Suprapubic skin (tissue), 4 donors: Measurements from ENCODE around the gene RTP3.

Experiments used
- EP300 ChIP-seq: sonication (generic); formaldehyde crosslinking; IDR thresholded peaks from one replicate; pipeline ENCODE4 v1.6.1; 2017; ENCODE audit warnings: antibody characterized with exemption
- POLR2A ChIP-seq, 2 donors: fragments of 450-650 bp; IDR thresholded peaks; one replicate each; pipeline ENCODE4 v1.6.1; 2017; ENCODE audit warnings: antibody characterized with exemption in 2 of 2, mild to moderate bottlenecking in 2 of 2, moderate library complexity in 2 of 2
- POLR2AphosphoS5 ChIP-seq, 3 donors: sonication (generic); formaldehyde crosslinking; IDR thresholded peaks; one replicate each; pipeline ENCODE4 v1.6.1; 2017; ENCODE audit warnings: antibody characterized with exemption in 3 of 3
- TF ChIP-seq, protein P1 (sequence below), 2 donors: fragments of 200-600 bp in 1 of 2; fragments of 450-650 bp in 1 of 2; sonication (generic) in 1 of 2; IDR thresholded peaks; one replicate each; pipeline ENCODE4 v1.5.1; 2016 to 2019; ENCODE audit warnings: antibody characterized with exemption in 2 of 2, mild to moderate bottlenecking in 1 of 2, moderate library complexity in 1 of 2

DNA sequence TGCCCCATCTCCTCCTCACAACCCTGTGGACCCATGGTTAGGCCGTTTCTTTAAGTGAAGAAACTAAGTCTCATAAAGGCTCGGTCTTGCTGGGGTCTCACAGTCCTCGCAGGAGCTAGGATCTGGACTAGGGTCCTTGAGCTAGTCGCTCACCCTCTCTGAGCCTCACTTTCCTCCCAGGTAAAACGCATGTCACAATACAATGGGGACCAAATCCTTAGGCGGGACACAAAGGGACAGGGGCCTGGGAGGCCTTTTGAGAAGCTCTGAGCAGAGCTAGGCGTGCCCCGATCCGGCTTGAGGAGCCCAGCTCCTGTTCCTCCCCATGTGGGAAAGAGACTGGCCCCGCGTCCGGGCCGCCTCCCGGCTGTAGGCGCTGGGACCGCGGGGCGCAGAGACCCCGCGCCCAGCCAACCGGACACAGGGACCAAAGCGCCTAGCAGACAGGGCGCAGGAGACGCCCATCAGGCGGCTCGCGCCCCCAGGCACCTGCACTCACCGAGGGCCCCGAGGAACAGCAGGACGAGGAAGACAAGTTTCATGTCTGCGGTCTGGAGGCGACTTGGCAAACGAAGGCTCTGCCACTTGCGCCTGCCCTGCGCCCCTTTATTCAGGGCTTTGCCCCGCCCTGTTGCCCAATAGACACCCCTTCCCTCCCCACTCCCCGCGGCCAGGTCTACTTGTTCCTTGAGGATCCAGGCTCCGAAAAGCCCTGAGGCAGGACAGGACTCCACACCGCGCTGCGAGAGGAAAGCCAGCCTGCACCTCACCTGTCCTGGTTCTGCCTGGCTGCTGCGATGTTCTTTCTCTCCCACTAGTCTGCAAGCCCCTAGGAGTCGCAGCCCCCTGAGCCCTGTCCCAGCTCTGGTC, 33.2 kb upstream of the RTP3 start, which contains the start of gene LTF:
- TF ChIP-seq, protein P1, sequence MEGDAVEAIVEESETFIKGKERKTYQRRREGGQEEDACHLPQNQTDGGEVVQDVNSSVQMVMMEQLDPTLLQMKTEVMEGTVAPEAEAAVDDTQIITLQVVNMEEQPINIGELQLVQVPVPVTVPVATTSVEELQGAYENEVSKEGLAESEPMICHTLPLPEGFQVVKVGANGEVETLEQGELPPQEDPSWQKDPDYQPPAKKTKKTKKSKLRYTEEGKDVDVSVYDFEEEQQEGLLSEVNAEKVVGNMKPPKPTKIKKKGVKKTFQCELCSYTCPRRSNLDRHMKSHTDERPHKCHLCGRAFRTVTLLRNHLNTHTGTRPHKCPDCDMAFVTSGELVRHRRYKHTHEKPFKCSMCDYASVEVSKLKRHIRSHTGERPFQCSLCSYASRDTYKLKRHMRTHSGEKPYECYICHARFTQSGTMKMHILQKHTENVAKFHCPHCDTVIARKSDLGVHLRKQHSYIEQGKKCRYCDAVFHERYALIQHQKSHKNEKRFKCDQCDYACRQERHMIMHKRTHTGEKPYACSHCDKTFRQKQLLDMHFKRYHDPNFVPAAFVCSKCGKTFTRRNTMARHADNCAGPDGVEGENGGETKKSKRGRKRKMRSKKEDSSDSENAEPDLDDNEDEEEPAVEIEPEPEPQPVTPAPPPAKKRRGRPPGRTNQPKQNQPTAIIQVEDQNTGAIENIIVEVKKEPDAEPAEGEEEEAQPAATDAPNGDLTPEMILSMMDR (IDR thresholded peaks at IDR 0.05), result no peak
- no peak for TF ChIP-seq POLR2A (IDR thresholded peaks at IDR 0.05)
- TF ChIP-seq POLR2AphosphoS5 (IDR thresholded peaks at IDR 0.05), result no peak
- TF ChIP-seq EP300, result no peak
